K562 (cell line): ENCODE data around the gene TNFAIP3. TPM values are rescaled to one million over a fixed set of nuclear protein-coding genes. Genes with fewer than 3 reads are reported as not detected.

Source experiments
- ATF6 ChIP-seq: sonication (generic); formaldehyde crosslinking; IDR thresholded peaks from 2 replicates; pipeline ENCODE4 v1.4.0; 2020; ENCODE audit warnings: mild to moderate bottlenecking, missing genetic modification reagents
- ATF7 ChIP-seq: fragments of 450-650 bp; IDR thresholded peaks from 2 replicates; pipeline ENCODE4 v1.7.1; 2014; ENCODE audit warnings: mild to moderate bottlenecking, moderate library complexity
- BRD4 ChIP-seq: fragments of 200-600 bp; sonication (generic); IDR thresholded peaks from 2 replicates; pipeline ENCODE4 v1.6.1; 2017; ENCODE audit warnings: inconsistent platforms
- CXXC5 ChIP-seq: fragments of 250-450 bp; sonication (Bioruptor Pico); IDR thresholded peaks from 2 replicates; pipeline ENCODE4 v1.8.0; 2022; ENCODE audit warnings: inconsistent platforms, mild to moderate bottlenecking, moderate library complexity
- DPF2 ChIP-seq: fragments of 450-650 bp; IDR thresholded peaks from 2 replicates; pipeline ENCODE4 v1.6.1; 2016
- FOXP1 ChIP-seq: sonication (generic); formaldehyde crosslinking; IDR thresholded peaks from 2 replicates; pipeline ENCODE4 v1.8.0; 2022; ENCODE audit warnings: mild to moderate bottlenecking, missing genetic modification reagents
- MLLT1 ChIP-seq, 2 experiments: fragments of 450-650 bp; IDR thresholded peaks; 2 replicates each; pipeline ENCODE4 v1.6.1; 2016
- MTA1 ChIP-seq: fragments of 450-650 bp; IDR thresholded peaks from 2 replicates; pipeline ENCODE4 v1.6.1; 2017; ENCODE audit warnings: borderline replicate concordance
- NR2C2 ChIP-seq, 2 experiments: fragments of 200-800 bp in 1 of 2; sonication (Bioruptor generic) in 1 of 2; sonication (generic) in 1 of 2; formaldehyde crosslinking in 1 of 2; IDR thresholded peaks; 2 replicates each; pipeline versions ENCODE4 v1.6.1 to v1.8.0; 2016 to 2022; ENCODE audit warnings: mild to moderate bottlenecking in 1 of 2, missing compliant biosample characterization in 1 of 2, missing genetic modification characterization in 1 of 2, missing genetic modification reagents in 1 of 2
- PHB ChIP-seq: fragments of 250-450 bp; sonication (Bioruptor Pico); IDR thresholded peaks from 2 replicates; pipeline ENCODE4 v1.5.0; 2021
- SMARCA4 ChIP-seq: fragments of 450-650 bp; IDR thresholded peaks from 2 replicates; pipeline ENCODE4 v1.6.1; 2016
- TSHZ1 ChIP-seq: fragments of 250-450 bp; sonication (Bioruptor Pico); IDR thresholded peaks from 2 replicates; pipeline ENCODE4 v1.4.0; 2020; ENCODE audit warnings: mild to moderate bottlenecking, moderate library complexity
- U2AF1 ChIP-seq: fragments of 200-400 bp; formaldehyde crosslinking; optimal IDR thresholded peaks from 2 replicates; pipeline ENCODE3; 2017; ENCODE audit warnings: mild to moderate bottlenecking, low read depth, low read length, moderate library complexity
- YBX1 ChIP-seq: fragments of 450-650 bp; IDR thresholded peaks from 2 replicates; pipeline ENCODE4 v1.7.1; 2016; ENCODE audit warnings: mild to moderate bottlenecking
- ZBTB1 ChIP-seq: sonication (generic); formaldehyde crosslinking; IDR thresholded peaks from 2 replicates; pipeline ENCODE4 v1.8.1; 2023; ENCODE audit warnings: missing genetic modification reagents, low read depth, mild to moderate bottlenecking, borderline replicate concordance
- ZBTB12 ChIP-seq: fragments of 250-450 bp; sonication (Bioruptor Pico); IDR thresholded peaks from 2 replicates; pipeline ENCODE4 v1.4.0; 2020
- ZNF175 ChIP-seq: fragments of 200-800 bp; sonication (Bioruptor generic); IDR thresholded peaks from 2 replicates; pipeline ENCODE4 v1.6.1; 2016; ENCODE audit warnings: low read depth, mild to moderate bottlenecking, missing genetic modification characterization, missing compliant biosample characterization
- ZNF23 ChIP-seq: fragments of 250-450 bp; sonication (Bioruptor Pico); IDR thresholded peaks from 2 replicates; pipeline ENCODE4 v1.4.0; 2020; ENCODE audit warnings: mild to moderate bottlenecking
- ZNF24 ChIP-seq: fragments of 450-650 bp; IDR thresholded peaks from 2 replicates; pipeline ENCODE4 v1.6.1; 2016
- ZNF584 ChIP-seq: fragments of 200-800 bp; sonication (Bioruptor generic); IDR thresholded peaks from 2 replicates; pipeline ENCODE4 v1.6.1; 2016; ENCODE audit warnings: low read depth, mild to moderate bottlenecking, missing genetic modification characterization, missing compliant biosample characterization
- polyA plus RNA-seq, 8 experiments: library from polyadenylated mRNA; depleted of rRNA in 4 of 8; stranded (reverse) in 5 of 8; unstranded in 3 of 8; fragments of >200 nt; fragmentation: Nextera tagmentation in 2 of 8; fragmentation: Illumina TruSeq in 1 of 8; extraction: Ambion mirVana in 2 of 8; extraction: Trizol in 1 of 8; gene quantifications; 2 replicates each; pipeline versions ENCODE4 v1.2.1 to v1.2.3, GENCODE V29; 2011 to 2014; ENCODE audit warnings: inconsistent platforms in 1 of 8, missing spikeins in 1 of 8
- total RNA-seq, 7 experiments: library from RNA; depleted of rRNA in 6 of 7; stranded (reverse); fragments of >200 nt in 6 of 7; fragmentation: Illumina TruSeq in 2 of 7; extraction: Trizol in 2 of 7; gene quantifications; 2 replicates each; pipeline versions ENCODE4 v1.2.1 to v1.2.3, GENCODE V29; 2011 to 2021; ENCODE audit warnings: low replicate concordance in 1 of 7

The TNFAIP3 gene
- total and polyA plus RNA-seq, 9 of the 15 experiments (the other 6 are each of a cell fraction or from before 2014, with no cell fraction given): 0.79 to 17.0 (median 6.4) TPM

GRCh38 chr6:137904822-137905617 is 38.0 kb downstream of the TNFAIP3 start (continued):
- TF ChIP-seq ZNF24: 0 out of 2 replicates have a peak, but pooled peaks have one; percentile 21
- TF ChIP-seq ZBTB12 (CRISPR knock-in tag): no peak
- no peak for TF ChIP-seq ZNF23 (CRISPR knock-in tag)
- TF ChIP-seq NR2C2 (CRISPR knock-in tag; IDR thresholded peaks at IDR 0.05): no peak
- TF ChIP-seq NR2C2 (tag; IDR thresholded peaks at IDR 0.05): peak; percentile 55; the same call in 1 of the 2 replicates
- 0 out of 2 replicates have a peak, but pooled peaks have one; percentile 58 for TF ChIP-seq BRD4
- TF ChIP-seq CXXC5 (CRISPR knock-in tag): peak; percentile 8; the same call in 1 of the 2 replicates
- TF ChIP-seq ZBTB1 (CRISPR knock-in tag): no peak
- TF ChIP-seq PHB (CRISPR knock-in tag): 0 out of 2 replicates have a peak, but pooled peaks have one; percentile 36
- no peak for TF ChIP-seq ATF6 (CRISPR knock-in tag)
- TF ChIP-seq TSHZ1: peak; percentile 6; the same call in 1 of the 2 replicates
- TF ChIP-seq ATF7: 0 out of 2 replicates have a peak, but pooled peaks have one; percentile 11
- peak; percentile 81; the same call in 1 of the 2 replicates for TF ChIP-seq DPF2
- TF ChIP-seq MTA1: 0 out of 2 replicates have a peak, but pooled peaks have one; percentile 6
- TF ChIP-seq U2AF1: no peak
- TF ChIP-seq ZNF584: peak; percentile 84
- TF ChIP-seq MLLT1 (IDR thresholded peaks at IDR 0.05): 0 out of 4 replicates have a peak, but pooled peaks of 1 of the 2 experiments have one; percentile 26
- no peak for TF ChIP-seq YBX1
- no peak for TF ChIP-seq FOXP1 (CRISPR knock-in tag)
- TF ChIP-seq ZNF175: peak; percentile 35; the same call in 1 of the 2 replicates
- 0 out of 2 replicates have a peak, but pooled peaks have one; percentile 31 for TF ChIP-seq SMARCA4
